HG03439 (cell line): Measurements from ENCODE around the gene CFAP20DC.

Experiments used
- ATAC-seq: cut with Tn5 transposase; IDR thresholded peaks from one replicate; pipeline ENCODE4 v1.9.1; 2021; ENCODE audit warnings: mild to moderate bottlenecking, moderate library complexity; ENCODE audit not compliant: unreplicated experiment

Gene CFAP20DC

DNA sequence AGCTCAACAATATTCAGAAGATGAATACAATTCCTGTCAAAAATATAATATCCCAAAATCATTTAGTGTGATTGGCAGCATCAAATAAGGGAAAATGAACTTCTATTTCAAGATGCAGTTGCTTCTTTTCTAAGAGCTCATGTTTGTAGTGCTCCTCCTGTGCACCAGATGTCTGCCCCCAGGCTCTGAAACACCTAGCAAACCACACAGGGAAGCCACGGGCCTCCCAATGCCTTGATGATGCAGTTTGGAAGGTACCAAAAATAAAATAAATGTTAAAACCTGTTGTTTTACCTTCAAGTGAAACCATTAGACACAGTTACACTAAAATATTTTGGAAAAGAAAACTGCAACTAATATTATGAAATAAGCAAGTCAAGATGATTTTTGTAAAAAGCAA, 22.2 kb downstream of the CFAP20DC start:
- no peak for ATAC-seq

DNA sequence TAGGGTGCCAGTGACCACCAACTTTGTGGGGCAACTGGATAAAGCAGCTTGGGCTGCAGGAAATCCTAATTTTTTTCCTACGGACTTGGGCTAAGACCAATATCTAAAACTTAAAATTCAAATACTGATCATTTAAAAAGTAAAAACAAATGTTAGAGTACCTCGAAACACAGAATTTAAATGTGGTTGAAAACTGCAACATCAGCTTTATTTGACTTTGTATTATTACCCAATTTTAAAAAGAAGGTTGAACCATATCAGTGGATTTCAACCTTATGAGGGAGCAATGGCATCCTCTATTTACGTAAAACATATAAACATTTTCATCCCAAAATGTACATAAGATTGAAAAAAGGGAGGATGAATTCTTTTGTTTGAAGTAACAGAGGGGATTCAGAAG, 26.2 kb downstream of the CFAP20DC start:
- ATAC-seq, result no peak

DNA sequence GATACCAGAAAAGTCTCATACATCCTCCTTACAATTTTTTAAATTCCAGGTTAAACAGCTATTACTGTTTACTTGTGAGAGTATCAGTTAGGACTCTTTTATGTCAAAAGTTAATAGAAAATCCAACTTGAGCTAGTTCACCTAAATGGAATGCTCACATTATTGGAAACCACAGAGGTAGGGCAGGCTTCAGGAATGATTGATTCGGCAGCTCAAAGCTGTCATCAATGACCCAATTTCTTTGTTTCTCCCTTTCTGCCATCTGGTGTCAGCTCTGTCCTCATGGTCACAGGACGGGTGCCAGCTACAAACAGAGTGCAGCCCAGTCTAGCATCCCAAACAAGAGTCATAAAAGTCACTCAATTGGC, 32.2 kb downstream of the CFAP20DC start:
- ATAC-seq, result no peak

DNA sequence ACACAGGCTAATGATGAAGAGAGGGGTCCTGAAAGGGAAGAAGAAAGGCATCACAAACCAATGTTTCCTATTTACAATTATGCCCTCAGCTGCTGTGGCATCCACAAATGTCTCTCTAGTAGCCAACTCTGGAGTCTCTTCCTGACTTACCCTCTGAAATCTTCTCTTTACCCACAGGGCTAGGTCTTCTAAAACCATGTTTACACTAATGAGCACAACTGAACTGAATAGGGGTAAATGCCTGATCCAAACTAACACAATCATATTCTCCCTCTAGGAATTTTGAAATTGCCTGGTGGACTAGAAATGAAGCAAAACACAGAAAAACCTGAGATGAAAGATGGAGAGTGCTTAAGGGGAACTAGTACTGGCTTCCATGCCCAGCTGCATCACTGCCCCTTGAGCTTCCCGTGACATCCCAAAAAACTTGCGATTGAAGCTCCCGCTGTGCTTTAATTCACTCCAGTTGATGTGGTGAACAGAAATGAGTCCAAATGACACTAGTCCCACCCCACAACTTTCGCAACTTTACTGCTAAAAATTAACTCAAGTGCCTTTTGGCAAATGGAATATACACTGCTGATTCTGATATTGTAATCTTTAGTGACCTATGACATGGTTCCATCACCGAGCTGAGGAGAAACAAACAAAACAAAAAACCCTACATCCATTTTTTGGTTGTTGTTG, 32.8 kb downstream of the CFAP20DC start:
- ATAC-seq, result no peak

DNA sequence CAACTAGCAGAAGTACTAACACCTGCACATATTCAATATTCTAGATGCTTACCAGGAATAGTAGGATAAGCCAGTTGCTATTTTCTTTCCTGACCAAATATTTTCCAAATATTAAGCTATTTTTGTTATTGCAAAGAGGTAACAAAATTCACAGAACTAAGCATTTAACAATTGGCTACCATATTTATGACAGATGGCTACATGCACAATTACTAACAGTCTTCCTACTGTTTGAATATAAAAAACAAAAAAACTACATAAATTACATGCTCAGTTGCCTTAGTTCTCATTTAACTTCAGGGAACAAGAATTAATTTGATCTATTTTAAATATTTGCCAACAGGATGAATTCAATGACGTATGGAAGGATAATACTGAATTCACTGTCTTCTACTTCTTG, 36.2 kb downstream of the CFAP20DC start:
- no peak for ATAC-seq

DNA sequence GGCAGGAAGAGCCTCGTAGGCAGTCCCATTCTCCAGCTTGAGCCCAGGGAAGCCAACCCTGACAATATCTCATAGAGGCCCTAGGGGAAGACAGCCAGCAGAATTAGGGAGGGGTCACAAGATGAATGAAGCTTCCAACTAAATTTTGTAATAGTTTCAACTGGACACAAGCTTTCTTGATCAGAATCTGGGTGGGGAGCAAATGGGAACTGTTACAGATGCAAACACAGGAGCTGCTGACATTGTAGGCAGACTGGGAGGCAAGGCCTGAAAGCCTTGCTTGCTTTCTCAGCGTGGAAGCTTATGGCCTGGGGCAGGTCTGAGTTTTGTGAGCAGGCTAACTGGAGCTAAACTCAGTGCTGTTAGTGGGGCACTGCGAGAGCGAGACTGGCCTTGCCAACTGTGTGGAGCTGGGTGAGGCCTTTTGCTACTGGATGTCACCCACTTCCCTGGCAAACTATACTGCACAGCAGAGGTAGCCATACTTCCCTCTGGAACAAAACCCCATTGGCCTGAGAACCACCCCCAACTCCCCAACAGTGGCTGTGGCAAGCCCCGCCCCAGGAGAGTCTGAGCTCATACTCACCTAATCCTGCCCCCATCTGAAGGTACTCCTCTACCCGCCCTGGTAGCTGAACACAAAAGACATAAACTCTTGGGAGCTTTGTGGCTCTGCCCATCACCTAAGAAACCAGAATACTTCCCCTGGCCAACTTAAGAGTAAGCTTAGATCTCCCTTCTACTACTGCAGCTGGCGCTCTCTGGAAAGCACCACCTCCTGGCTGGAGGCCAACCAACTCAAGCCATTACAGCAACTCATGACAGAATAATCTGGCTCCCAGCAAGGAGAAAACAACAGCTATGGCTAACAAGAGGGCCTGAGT, 42.9 kb downstream of the CFAP20DC start:
- ATAC-seq, result no peak

DNA sequence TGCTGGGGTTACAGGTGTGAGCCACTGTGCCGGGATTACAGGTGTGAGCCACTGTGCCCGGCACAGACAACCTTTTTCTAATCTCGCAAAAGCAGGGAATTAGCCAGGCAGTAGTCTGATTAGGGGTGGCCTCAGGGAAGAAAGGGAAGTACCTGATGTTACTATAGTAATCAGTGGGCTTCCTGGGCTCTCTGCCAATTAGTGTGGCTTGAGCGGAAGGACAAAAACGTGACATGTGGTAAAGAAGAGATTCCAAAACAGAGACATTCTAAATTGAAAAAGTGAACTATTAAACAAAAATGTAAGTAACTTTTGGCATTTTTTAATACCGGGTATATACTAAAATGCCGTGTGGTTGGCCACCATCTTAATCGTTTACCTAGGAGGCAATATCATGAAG, 48.1 kb downstream of the CFAP20DC start:
- no peak for ATAC-seq

DNA sequence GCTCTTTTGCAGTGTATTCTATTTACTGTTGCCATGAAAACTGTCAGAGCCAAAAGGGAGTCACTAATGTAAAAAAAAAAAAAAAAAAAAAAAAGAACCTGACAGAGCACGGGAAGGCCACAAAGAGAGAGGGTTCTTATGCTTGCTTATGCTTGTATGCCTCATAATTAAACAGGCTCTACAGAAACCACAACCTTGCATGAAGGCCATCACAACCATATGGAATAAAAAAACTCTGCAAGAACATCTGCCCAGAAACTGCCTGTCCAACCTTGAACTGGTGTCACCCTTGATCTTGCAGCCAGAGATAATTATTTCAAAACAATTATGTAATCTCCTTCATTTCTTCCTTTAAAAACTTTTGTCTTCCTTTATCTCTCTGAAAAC, 50.1 kb downstream of the CFAP20DC start:
- ATAC-seq, result no peak

DNA sequence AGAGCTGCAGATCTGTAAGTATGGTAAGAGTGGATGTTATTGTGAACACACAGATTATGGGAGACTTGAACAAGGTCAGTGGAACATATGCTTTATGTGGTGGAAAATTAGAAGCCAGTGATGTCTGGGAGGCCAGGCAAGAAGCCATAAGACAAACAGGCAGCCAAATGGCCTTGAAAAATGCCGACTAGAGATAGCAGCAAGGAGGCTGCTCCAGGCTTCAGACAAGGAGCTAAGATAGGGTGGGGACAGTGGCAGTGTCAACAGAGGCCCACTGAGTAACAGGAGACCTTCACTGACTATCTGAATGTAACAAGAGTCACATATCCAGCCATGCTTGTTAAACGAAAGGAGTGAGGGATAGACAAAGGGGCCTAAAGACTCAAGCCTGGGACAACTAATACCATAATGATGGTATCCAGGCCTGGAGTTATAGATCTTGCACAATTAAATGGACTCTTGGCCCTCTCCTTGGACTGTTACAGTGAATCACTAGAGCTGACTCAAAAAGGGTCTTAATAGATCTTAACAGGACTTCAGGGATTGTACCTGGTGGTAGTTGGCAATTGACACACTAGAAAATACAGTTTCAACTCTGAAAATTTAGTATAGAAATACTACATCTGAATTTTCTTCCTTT, 50.6 kb downstream of the CFAP20DC start:
- no peak for ATAC-seq

DNA sequence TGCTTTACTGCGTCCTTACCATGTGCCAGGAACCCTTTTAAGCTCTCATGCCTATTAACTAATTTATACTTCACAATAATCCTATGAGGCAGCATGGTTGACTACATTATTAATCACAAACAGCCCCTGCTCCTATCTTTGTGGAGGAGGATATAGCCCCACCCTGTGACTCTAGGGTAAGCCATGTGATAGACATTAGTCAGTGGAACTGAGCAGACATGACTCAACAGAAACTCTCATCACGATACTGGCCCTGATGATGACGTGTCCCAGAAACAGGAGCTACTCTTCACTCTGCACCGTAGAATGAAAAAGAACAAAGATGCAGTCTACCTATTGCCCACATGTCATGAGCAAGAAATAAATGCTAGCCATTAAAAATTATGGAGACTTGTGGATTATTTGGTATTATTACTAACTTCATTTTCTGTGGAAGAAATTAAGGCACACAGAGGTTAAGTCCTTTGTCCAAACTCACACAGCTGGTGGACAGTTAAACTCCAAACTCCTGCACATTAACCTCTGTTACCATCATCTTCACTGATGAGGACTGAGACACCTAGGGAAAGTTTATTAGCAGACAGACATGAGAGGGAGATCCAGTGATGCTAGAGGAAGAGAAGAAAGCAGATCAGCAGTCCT, 51.2 kb downstream of the CFAP20DC start:
- no peak for ATAC-seq

DNA sequence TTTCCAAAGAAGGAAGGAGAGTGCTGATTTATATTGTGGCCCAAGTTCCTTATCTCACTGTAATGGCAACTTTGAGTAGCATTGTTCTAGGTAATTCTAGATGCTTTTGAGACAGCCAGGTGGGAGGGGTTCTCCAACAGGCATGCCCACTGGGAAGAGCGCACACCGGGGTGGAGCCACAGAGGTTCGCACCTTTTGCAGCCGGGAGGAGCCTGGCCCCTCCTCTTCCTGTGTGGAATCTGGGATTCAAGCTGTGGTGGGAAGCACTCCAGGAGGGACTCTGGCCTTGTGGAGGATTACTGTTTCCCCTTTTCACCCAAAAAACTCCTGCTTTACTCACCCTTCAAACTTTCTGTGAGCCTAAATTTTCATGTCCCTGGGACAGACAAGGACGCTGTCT, 53.1 kb downstream of the CFAP20DC start:
- no peak for ATAC-seq

DNA sequence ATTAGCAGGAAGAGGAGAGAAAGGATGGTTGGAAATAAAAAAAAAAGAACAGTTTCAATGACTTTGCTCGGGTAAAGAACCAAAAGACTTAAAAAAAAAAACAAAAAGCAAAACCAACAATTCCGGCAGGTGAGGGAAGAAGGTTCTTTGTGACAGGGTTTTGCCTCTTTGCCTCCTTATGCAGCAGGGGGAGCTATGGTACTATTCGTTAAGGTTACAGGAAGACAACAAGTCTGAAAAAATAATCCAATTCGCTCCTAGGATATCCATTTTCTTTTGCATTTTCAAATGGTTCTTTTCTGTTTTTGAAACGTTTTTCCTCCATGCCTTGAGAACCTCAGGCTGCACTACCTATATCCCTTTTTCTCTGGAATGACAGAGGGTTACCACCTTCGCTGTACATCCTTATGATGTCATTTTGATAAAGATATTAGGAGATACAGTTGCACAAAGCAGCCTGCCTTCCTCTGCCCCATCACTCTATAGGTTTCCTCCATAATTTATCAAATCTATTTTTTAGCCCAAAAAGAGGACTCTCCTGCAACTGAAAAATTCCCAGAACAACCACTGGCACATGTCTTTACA, 55.0 kb downstream of the CFAP20DC start:
- no peak for ATAC-seq

DNA sequence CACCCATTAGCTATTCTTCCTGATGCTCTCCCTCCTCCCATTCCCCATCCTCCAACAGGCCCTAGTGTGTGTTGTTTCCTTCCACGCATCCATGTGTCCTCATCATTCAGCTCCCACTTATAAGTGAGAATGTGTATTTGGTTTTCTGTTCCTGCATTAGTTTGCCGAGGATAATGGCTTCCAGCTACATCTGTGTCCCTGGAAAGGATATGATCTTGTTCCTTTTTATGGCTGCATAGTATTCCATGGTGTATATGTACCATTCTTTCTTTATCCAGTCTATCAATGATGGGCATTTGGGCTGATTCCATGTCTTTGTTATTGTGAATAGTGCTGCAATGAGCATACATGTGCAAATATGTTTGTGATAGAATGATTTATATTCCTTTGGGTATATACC, 56.3 kb downstream of the CFAP20DC start:
- ATAC-seq, result no peak

DNA sequence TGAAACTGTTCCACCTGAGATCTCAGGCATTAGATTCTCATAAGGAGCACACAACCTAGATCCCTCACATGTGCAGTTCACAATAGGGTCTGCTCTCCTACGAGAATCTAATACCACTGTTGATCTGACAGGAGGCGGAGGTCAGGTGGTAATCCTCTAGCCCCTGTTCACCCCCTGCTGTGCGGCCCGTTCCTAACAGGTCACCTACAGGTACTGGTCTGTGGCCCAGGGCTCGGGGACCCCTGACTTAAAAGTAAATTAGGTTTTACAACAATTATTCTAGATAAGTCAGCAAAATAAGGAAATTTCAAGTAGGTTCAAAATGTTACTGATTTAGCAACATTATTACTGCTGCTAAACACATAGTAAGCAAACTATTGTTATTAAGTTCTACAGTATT, 58.2 kb downstream of the CFAP20DC start:
- no peak for ATAC-seq

DNA sequence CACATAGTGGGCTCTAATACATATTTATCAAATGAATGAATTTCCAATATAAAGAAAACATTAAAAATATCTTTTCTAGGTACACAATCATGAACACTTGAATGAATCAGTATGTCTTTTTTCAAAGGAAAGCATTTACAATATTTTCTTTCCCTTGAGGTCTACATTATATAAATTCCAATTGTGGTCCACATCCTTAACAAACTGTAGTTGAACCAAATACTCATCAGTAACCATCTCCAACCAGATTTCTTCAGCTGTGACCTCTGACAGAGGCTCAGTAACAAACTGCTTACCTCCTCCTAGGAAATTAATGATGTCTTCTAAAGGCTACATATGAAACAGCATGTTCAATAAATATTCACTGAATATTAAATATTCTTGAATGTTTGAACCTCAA, 58.8 kb downstream of the CFAP20DC start:
- ATAC-seq, result no peak

DNA sequence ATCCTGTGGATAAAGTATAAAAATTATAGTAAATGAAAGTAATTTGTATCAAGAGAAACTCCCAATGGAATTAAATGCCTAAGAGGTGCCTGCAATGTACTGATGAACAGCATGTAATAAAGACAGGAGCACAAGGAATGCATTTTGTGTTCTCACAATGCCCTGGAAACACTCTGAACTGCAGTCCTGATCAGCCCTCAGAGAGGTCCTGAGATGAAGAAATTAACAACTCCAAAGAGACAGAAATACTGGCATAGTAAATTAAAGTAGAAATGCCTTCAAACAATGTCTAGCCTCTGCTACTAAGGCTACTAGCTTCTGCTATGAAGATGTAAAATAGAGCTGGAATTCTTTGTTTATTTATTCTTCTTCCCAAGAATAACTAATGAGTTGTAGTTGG, 59.9 kb downstream of the CFAP20DC start:
- no peak for ATAC-seq

DNA sequence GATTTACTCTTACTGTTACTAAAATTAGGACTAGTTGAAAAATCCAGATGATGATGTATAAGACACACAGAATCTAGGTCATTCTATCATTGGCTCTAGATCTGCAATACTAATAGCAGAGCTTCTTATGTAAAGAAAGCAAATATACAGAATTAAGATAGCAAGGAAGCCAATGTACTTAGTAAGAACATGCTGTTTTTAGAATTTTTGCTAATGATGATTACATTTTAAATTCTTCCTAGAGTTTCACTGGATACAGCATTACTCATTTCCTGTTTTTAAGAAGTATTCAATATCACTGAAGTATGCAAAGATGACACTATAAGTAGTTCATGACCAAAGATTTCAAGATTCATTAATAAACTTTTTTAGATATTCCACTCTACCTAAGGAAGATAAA, 60.7 kb downstream of the CFAP20DC start:
- no peak for ATAC-seq

DNA sequence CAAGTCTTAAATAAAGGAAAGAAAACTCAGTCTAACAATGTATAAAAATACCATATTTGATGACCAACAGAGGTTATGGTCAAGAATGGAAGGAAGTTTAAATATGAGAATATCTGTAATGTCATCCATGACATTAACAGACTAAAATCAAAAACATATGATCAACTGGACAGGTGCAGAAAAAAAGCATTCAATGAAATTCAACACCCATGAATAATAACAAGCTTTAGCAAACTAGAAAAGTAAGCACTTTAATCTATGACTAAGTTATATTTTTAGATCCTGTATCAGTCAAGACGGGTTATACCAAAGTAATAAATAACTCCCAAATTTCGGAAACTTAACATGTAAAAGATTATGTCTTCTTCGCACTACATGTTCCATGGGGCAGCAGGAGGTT, 61.8 kb downstream of the CFAP20DC start:
- ATAC-seq, result no peak

DNA sequence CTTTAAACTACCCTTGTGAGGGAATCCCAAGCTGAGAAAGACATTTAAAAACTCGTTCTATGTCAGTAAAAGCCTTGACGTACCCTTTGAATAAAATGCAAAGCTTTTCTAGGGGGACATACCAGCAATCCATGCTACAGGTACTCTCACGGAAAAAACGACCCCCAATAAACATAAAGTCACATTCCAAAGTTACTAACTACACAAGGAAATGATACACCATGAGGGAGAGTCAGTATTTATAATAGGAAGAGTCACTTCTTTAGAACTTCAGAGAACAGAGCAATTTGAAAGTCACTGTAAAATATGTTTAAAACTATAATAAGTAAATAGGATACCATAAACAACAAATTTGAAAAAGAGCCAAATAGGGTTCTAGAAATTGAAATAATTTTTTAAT, 63.2 kb downstream of the CFAP20DC start:
- ATAC-seq, result no peak

DNA sequence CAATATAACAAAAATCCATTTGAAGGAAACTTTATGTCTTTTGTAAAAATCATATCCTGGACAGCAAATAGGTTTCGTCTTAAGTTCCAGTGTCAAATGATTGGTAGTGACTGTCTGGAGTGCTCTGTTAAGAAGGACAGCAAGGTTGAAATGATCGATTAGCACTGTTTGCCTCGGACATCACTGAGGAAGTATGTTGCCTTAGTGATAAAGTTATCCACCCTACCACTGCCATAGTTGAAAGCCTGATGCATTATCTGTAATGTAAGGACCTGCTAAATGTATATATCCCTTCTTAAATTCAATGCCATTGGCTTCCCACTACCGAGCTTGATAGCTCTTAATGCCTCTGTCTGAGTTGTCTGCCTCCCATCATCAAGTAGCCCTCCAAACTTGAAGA, 70.0 kb downstream of the CFAP20DC start:
- ATAC-seq, result no peak

DNA sequence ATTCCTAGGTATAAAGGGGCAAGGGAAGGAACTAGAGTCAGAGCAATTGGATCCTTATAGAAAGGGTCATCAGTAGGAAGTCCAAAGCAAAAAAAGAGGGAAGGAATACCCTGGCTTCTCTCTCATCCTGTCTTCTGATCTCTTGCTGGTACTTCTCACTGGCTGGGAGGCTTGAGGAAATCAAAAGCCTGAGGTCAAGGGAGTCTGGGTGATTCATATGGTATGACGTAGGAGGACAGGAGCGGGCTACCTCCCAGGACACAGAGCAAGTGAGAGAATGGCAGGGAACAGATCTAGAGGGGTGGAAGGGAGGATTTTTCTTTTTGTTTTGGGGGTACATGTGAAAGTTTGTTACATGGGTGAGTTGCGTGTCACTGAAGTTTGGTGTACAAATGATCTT, 76.0 kb downstream of the CFAP20DC start:
- no peak for ATAC-seq
